ENCODE data around the gene HSPA5.

Gene HSPA5

DNA sequence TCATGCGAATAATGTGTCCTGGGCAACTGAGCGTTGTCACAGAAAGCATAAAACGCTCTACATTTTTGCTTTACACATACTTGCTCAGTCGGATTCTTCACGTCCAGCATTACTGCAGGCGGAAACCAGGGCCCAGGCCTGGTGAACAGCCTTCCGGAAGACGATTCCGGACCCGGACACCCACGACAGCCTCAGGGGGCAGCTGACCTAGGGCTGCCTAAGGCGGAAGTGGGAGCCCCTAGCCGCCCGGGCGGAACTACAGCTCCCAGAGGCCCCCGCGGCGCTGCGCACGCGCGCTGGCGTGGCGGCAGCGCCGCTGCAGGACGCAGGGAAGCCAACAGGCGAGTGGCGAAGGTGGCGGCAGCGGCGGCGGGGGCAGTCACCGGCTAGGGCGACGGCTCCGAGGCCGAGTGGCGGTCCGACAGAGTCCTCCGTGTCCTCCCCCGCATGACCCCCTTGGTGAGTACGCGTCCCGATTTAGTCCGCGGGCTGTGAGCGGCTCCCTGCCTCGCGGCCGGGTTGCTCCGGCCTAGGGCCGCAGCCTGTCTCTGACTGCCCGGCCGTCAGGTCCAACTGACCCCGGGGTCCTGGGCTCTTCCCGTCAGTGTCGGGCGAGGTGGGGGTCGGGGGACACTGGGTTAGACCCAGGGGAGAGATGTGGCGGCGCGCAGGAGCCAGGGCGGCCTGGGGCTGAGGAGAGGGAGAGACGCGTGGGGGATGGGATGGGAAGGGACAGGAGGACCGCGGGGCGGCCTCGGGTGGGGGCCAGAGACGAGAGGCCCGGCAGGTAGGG, 20.6 kb upstream of the HSPA5 start, which contains the start of gene GAPVD1:
Gene GAPVD1 (plus strand): TSS at position 326 of the 793 bp plus-strand sequence. CDS start 37,096 bp downstream, outside the sequence.
- in situ Hi-C loops (cut with HindIII; ENCODE audit: low pct_unique_long_range_greater_than_20kb, low sequenced_read_pairs): no loop called here
- no peak for TF ChIP-seq JUND (IDR thresholded peaks at IDR 0.05; ENCODE audit: low read depth)
- peak; percentile 96 to 97 for DNase-seq (ENCODE audit: low read depth in 1 of 2, low spot score in 1 of 2)

DNA sequence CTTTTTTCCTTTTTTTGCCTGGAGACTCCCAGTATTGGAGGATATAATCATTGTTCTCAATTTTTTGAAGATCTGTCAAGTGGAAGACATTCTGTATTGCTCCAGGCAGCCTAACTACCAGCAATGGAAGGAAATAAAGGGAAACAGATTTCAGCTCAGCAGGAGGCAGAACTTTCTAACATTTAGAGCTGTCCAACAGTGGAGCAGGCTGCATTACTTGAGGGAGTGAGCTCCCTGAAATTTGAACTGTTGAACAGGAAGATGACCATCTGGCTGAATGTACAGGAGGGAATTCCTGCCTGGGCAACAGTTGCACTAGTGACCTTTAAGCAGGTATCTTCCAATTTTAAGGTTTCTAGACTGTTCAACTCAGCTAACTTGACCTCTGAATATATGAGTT, 19.4 kb upstream of the HSPA5 start:
- no peak for TF ChIP-seq JUND (IDR thresholded peaks at IDR 0.05; ENCODE audit: low read depth)
- in situ Hi-C loops (cut with HindIII; ENCODE audit: low pct_unique_long_range_greater_than_20kb, low sequenced_read_pairs): no loop called here
- peak in 1 of 2 experiments; percentile 73 for DNase-seq (ENCODE audit: low read depth in 1 of 2, low spot score in 1 of 2)

DNA sequence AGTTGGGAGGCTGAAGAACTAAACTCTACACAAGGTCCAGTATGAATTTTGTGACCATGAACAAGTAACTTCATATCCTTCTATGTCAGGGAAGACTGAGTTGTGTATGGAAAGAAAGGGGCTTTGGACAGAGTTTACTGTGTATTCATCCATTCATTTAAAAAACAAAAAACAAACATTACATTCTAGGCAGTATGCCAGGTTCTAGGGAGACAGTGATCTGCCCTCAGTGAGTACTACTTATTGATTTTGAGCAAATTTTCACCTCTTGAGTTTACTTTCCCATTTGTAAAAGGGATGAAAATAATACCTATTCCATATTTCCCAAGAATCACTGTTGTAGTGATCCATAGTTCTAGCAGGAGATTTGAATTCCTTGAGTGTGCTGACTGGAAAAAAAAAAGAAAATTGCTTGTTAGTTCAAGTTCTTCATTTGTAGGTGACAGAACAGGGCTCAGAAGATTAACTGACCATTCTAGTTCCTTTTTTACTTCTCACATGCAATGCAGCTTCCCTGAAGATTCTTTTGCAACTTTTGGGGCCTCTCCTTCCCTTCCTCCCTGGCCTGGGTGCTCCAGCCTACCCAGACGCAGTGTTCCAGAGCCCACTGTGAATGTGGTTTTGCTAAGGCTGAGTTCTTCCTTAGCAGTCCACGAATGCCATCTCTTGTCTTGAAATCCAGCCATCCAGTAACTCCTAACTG, 17.8 kb upstream of the HSPA5 start:
- in situ Hi-C loops (cut with HindIII; ENCODE audit: low pct_unique_long_range_greater_than_20kb, low sequenced_read_pairs): no loop called here

DNA sequence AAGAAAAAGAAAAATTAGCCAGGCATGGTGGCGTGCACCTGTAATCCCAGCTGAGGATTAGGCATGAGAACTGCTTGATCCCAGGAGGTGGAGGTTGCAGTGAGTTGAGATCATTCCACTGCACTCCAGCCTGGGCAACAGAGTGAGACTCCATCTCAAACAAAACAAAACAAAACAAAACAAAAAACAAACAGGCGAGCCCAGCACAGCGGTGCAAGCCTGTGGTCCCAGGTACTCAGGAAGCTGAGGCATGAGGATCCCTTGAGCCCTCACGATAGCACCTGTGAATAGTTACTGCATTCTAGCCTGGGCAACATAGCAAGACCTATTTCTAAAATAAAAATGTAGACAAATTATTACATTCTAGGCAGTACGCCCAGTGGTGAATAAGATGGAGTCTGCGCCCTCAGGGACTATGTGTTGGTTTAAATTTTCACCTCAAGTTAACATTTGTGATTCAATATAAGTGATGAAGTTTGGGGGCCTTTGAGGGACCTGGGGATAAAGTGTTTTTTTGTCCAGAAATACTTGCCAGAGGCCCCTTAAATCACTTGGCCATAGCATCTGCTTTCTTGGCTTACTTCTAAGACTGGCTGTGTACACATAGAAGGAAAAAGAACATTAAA, 17.1 kb upstream of the HSPA5 start:
- DNase-seq (ENCODE audit: low read depth in 1 of 2, low spot score in 1 of 2): no peak
- TF ChIP-seq JUND (IDR thresholded peaks at IDR 0.05; ENCODE audit: low read depth): no peak
- in situ Hi-C loops (cut with HindIII; ENCODE audit: low pct_unique_long_range_greater_than_20kb, low sequenced_read_pairs): no loop called here

More for the DNA sequence above, 17.8 kb upstream of the HSPA5 start:
- TF ChIP-seq JUND (IDR thresholded peaks at IDR 0.05; ENCODE audit: low read depth): no peak
- DNase-seq (ENCODE audit: low read depth in 1 of 2, low spot score in 1 of 2): no peak

DNA sequence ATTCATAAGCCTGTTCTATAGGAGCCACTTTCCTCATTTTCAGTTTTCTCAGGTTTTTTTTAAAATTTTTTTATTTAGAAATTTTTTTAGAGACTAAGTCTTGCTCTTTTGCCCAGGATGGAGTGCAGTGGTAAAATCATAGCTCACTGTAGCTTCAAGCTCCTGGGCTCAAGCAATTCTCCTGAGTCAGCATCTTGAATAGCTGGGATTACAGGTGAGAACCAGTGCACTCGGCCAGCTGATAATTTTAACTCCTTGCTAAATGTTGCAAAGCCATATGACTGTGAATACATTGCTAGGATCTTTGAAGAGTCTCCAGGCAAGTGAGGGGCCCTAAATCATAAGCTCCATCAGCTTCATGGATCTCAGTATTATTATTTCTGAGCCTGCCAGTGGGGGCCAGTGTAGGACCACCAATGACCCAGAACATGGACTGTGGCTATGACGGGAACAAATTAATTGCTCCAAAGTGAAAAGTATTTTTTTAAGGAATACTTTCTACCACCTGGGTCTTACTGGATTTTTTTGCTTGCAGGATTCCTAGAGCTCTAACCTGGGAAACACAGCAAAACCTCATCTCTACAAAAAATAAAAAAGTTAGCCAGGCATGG, 14.7 kb upstream of the HSPA5 start:
- DNase-seq (ENCODE audit: low read depth in 1 of 2, low spot score in 1 of 2): peak in 1 of 2 experiments; percentile 52
- in situ Hi-C loops (cut with HindIII; ENCODE audit: low pct_unique_long_range_greater_than_20kb, low sequenced_read_pairs): no loop called here
- no peak for TF ChIP-seq JUND (IDR thresholded peaks at IDR 0.05; ENCODE audit: low read depth)

DNA sequence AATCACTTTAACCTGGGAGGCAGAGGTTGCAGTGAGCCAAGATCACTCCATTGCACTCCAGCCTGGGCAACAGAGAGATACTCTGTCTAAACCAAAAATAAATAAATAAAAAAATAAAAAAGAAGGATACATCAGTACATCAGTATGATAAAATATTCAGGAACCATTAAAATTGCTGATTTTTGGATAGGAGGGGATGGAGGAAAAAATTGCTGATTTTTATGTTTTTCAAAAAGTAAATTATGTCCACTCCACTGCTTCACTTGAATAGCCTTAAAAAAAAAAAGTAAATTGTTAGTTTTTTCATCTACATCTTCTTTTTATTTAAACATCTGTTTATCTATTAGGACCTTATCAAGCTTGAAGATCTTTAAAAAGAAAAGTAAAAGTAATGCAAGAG, 13.1 kb upstream of the HSPA5 start:
- in situ Hi-C loops (cut with HindIII; ENCODE audit: low pct_unique_long_range_greater_than_20kb, low sequenced_read_pairs): no loop called here
- no peak for DNase-seq (ENCODE audit: low read depth in 1 of 2, low spot score in 1 of 2)
- no peak for TF ChIP-seq JUND (IDR thresholded peaks at IDR 0.05; ENCODE audit: low read depth)

DNA sequence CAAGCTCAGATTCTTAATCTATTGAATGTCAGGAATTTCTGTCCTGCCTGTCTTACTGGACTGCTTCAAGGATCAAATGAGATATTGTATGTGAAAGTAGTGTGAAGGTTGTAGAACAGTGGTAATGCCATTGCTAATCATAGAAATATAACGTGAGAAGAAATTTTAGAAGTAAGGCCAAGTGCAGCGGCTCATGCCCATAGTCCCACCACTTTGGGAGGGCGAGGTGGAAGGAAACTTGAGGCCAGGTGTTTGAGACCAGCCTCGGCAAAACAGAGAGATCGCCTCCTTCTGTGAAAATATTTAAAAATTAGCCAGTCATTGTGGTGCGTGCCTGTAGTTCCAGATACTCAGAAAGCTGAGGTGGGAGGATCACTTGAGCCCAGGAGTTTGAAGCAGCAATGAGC, 5.1 kb upstream of the HSPA5 start:
- in situ Hi-C loops (cut with HindIII; ENCODE audit: low pct_unique_long_range_greater_than_20kb, low sequenced_read_pairs): no loop called here
- no peak for TF ChIP-seq JUND (IDR thresholded peaks at IDR 0.05; ENCODE audit: low read depth)
- DNase-seq (ENCODE audit: low read depth in 1 of 2, low spot score in 1 of 2): no peak

DNA sequence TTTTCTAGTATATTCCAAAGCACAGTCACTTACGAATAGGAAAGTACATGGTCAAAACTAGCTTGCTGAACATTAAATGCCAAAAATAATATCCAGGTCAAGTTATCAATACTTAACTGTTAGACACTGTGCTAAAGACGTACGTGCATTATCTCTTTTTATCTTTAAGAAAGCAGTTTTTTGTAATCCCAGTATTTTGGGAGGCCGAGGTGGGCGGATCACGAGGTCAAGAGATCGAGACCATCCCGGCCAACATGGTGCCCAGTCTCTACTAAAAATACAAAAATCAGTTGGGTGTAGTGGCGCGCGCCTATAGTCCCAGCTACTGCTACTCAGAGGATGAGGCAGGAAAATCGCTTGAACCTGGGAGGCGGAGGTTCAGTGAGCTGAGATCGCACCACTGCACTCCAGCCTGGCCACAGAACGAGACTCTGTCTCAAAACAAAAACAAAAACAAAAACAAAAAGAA, 2.7 kb upstream of the HSPA5 start:
- in situ Hi-C loops (cut with HindIII; ENCODE audit: low pct_unique_long_range_greater_than_20kb, low sequenced_read_pairs): no loop called here
- DNase-seq (ENCODE audit: low read depth in 1 of 2, low spot score in 1 of 2): no peak
- TF ChIP-seq JUND (IDR thresholded peaks at IDR 0.05; ENCODE audit: low read depth): no peak

DNA sequence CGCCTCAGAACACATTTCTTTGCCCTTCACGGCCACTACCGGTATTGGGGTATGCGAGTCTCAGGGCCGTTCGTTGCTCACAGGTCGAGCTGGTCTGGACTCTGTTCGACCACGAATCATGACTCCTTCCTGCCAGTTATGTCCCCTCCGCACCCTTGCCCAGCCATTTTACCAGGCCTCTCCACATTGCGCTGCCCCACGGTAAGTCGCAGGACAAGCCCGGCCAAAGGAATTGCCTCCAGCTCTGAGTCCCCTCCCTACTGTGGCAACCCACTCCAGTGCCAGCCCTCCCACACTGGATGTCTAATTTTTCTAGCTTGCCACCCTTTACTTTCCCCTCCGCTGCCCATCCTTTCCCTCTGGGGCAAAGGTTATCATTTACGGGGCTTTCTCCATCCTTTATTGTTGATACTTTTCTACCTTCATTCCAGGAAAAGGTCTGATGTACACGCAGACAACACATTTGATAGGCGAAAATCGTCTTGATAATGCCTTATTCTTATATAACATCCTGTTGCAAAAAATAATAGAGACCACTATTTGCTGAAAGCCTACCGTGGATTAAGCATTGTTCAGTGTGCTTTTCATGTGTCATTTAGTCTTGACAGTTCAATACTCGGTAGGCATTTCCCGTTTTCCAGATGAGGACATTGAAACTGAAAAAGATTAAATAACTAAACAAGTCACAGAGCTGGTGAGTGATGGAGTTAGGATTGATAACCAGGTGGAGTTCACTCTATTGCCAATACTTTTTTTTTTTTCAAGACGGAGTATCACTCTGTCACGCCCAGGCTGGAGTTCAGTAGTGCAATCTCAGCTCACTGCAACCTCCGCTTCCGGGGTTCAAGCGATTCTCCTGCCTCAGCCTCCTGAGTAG, 958 bp upstream of the HSPA5 start:
- no peak for DNase-seq (ENCODE audit: low read depth in 1 of 2, low spot score in 1 of 2)
- in situ Hi-C loops (cut with HindIII; ENCODE audit: low pct_unique_long_range_greater_than_20kb, low sequenced_read_pairs): no loop called here
- no peak for TF ChIP-seq JUND (IDR thresholded peaks at IDR 0.05; ENCODE audit: low read depth)

DNA sequence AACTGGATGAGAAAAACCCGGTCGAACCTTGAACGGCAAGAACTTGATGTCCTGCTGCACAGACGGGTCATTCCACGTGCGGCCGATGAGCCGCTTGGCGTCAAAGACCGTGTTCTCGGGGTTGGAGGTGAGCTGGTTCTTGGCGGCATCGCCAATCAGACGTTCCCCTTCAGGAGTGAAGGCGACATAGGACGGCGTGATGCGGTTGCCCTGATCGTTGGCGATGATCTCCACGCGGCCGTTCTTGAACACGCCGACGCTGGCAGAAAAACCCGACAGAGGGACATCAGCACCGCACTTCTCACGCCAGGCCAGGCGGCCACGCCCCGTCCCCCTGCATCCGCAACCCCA, 519 bp downstream of the HSPA5 start:
- DNase-seq (ENCODE audit: low read depth in 1 of 2, low spot score in 1 of 2): peak in 1 of 2 experiments; percentile 62
- in situ Hi-C loops (cut with HindIII; ENCODE audit: low pct_unique_long_range_greater_than_20kb, low sequenced_read_pairs): no loop called here
- TF ChIP-seq JUND (IDR thresholded peaks at IDR 0.05; ENCODE audit: low read depth): no peak

DNA sequence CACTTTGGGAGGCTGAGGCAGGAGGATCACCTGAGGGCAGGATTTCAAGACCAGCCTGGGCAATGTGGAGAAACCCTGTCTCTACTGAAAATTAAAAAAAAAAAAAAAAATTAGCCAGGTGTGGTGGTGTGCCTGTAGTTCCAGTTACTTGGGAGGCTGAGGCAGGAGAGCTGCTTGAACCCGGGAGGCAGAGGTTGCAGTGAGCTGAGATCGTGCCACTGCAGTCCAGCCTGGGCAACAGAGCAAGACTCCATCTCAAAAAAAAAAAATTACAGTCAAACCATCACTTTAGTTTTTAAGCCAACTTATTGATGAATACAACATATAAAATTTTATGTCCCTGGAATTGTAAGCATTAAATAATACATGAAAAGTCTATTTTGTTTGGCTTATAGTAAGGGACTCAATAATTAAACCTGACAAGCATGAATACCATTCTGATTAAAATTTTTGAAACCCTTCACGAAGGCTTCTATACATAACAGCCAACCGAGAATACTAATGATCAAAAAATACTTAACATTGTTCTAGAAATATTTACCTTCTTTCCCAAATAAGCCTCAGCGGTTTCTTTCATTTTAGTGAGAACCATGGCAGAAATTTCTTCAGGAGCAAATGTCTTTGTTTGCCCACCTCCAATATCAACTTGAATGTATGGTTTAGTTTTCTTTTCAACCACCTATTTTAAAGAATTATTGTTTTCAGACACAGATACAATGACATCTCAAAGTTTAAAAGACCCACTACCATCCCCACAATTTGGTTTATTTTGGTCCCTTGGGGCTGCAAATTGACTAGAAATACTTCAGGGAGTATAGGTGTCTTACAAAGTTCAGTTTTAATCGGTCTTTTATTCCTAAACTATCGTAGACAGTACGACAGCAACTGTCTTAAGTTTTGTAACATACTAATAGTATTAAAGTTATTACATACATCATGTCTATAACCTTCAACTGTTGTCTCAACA, 1.2 kb downstream of the HSPA5 start:
- in situ Hi-C loops (cut with HindIII; ENCODE audit: low pct_unique_long_range_greater_than_20kb, low sequenced_read_pairs): no loop called here
- no peak for DNase-seq (ENCODE audit: low read depth in 1 of 2, low spot score in 1 of 2)

More for the DNA sequence above, 1.2 kb downstream of the HSPA5 start:
- no peak for TF ChIP-seq JUND (IDR thresholded peaks at IDR 0.05; ENCODE audit: low read depth)
